Muscle layer of colon (tissue), 2 donors: Measurements from ENCODE around the gene JMJD1C.
A peak's percentile ranks its signal among the peaks of the same experiment; 100 is the strongest.

Source experiments
- H3K27ac ChIP-seq: one replicate; pipeline ENCODE4 v1.7.0; 2013; ENCODE audit warnings: low read depth, mild to moderate bottlenecking, low read length, moderate library complexity
- H3K27me3 ChIP-seq, 2 donors: one replicate each; pipeline ENCODE4 v1.7.0; 2013; ENCODE audit warnings: low read length in 2 of 2, mild to moderate bottlenecking in 2 of 2; ENCODE audit not compliant: insufficient read depth in 2 of 2, control insufficient read depth in 1 of 2
- H3K36me3 ChIP-seq: one replicate; pipeline ENCODE4 v1.7.0; 2013; ENCODE audit warnings: mild to moderate bottlenecking, low read length; ENCODE audit not compliant: insufficient read depth
- H3K4me1 ChIP-seq: one replicate; pipeline ENCODE4 v1.7.0; 2013; ENCODE audit warnings: mild to moderate bottlenecking, low read length; ENCODE audit not compliant: insufficient read depth
- H3K4me3 ChIP-seq, 2 donors: one replicate each; pipeline ENCODE4 v1.7.0; 2013; ENCODE audit warnings: low read length in 2 of 2, low read depth in 1 of 2, mild to moderate bottlenecking in 1 of 2, moderate library complexity in 1 of 2
- H3K9ac ChIP-seq: one replicate; pipeline ENCODE4 v1.7.0; 2013; ENCODE audit warnings: low read length
- H3K9me3 ChIP-seq: one replicate; pipeline ENCODE4 v1.7.0; 2013; ENCODE audit warnings: mild to moderate bottlenecking, low read length
- donor health status: abdominal sarcoma.
- donor health status: Adenocarcinoma of cecum.

The JMJD1C gene

DNA sequence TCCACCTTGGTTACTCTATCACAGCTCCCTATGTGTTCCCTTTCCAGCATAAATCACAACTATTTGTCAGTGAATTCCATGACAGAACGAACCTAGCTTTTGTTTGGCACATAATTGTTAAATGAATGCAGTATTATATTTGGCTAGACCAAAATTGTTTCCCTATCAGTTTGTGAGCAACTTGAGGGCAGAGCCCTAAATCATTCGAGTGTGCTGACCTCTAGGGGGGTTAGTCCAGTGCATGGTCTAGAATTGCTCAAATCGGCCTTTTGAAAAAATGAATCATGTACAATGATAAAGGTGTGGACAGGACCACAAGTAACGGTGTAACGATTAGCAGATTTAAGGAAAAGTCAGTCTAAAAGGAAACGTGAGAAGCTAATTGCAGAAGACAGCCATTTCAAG is 333.1 kb downstream of the JMJD1C start:
- no peaks in the 10 kb centered on the region for H3K36me3 ChIP-seq
- H3K27me3 ChIP-seq = no peaks in the 10 kb centered on the region
- no peaks in the 10 kb centered on the region for H3K9me3 ChIP-seq
- H3K27ac ChIP-seq = peak overlapping the region; percentile 73
- no peak overlapping the region for H3K9ac ChIP-seq
- H3K4me1 ChIP-seq = peaks cover 21% of the 10 kb centered on the region
- peak overlapping the region; percentile 67 to 88 for H3K4me3 ChIP-seq

GRCh38 chr10:63129888-63130287 is 335.9 kb downstream of the JMJD1C start:
- Histone ChIP-seq H3K9me3 (no peaks in the 10 kb centered on the region), H3K4me3 (no peak overlapping the region), H3K27ac (no peak overlapping the region), H3K27me3 (no peaks in the 10 kb centered on the region), H3K9ac (no peak overlapping the region), H3K4me1 (peaks cover 16% of the 10 kb centered on the region), H3K36me3 (no peaks in the 10 kb centered on the region)

- H3K9me3 ChIP-seq = no peaks in the 10 kb centered on the region
- H3K27ac ChIP-seq = no peak overlapping the region
- no peak overlapping the region for H3K9ac ChIP-seq
- H3K4me1 ChIP-seq = peaks cover 5% of the 10 kb centered on the region
- H3K36me3 ChIP-seq = no peaks in the 10 kb centered on the region
- H3K4me3 ChIP-seq = no peak overlapping the region
- no peaks in the 10 kb centered on the region for H3K27me3 ChIP-seq
Measured at GRCh38 chr10:63128443-63128842, 337.3 kb downstream of the JMJD1C start.

GRCh38 chr10:63125459-63125858 is 340.3 kb downstream of the JMJD1C start:
- Histone ChIP-seq H3K9me3 (no peaks in the 10 kb centered on the region), H3K27ac (no peak overlapping the region), H3K36me3 (no peaks in the 10 kb centered on the region), H3K4me3 (no peak overlapping the region), H3K4me1 (no peaks in the 10 kb centered on the region), H3K9ac (no peak overlapping the region), H3K27me3 (no peaks in the 10 kb centered on the region)

- H3K27me3 ChIP-seq = no peaks in the 10 kb centered on the region
- no peaks in the 10 kb centered on the region for H3K4me1 ChIP-seq
- H3K9ac ChIP-seq = no peak overlapping the region
- H3K36me3 ChIP-seq = no peaks in the 10 kb centered on the region
- no peak overlapping the region for H3K27ac ChIP-seq
- no peaks in the 10 kb centered on the region for H3K9me3 ChIP-seq
- no peak overlapping the region for H3K4me3 ChIP-seq
Measured at GRCh38 chr10:63123727-63124362, 341.9 kb downstream of the JMJD1C start.

DNA sequence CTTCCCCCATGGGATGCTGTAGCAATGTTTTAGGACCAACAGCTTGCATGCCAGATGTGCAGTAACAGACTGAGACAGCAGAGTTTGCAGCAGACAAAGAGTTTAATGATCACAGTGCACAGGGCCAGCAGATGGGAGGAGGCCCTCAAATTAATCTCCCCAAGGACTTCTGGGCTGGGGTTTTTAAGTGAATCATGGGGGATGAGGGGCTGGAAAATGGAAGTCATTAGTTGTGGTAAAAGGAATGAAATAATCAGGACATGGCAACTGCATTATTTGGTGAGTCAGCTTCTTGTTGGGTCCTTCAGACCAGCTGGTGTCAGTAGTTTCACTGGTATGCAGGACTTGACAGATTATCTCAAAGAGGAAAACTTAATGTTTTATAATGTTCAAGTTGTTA is 345.2 kb downstream of the JMJD1C start:
- Histone ChIP-seq H3K27ac (no peak overlapping the region), H3K4me3 (no peak overlapping the region), H3K9me3 (no peaks in the 10 kb centered on the region), H3K9ac (no peak overlapping the region), H3K36me3 (no peaks in the 10 kb centered on the region), H3K4me1 (peaks cover 10% of the 10 kb centered on the region), H3K27me3 (no peaks in the 10 kb centered on the region)

DNA sequence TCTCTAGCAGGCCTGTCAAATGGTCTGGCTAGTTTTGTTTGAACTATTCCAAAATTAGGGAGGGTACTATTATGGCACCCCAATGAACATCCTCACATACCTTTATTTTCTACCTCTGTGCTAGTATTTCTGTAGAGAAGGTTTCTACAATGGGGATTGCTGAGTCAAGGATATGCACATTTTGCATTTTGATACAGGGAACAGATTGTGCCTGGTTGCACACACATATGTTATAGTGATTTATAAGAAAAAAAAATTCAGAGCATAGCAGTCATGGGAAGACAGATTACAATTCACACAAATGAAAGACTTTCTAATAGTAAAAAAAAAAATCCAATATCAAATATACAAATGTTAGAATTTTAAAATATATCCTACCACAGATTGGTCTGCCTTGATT is 346.7 kb downstream of the JMJD1C start:
- Histone ChIP-seq H3K9ac (no peak overlapping the region), H3K36me3 (no peaks in the 10 kb centered on the region), H3K27me3 (no peaks in the 10 kb centered on the region), H3K4me1 (peaks cover 22% of the 10 kb centered on the region), H3K27ac (no peak overlapping the region), H3K9me3 (no peaks in the 10 kb centered on the region), H3K4me3 (no peak overlapping the region)
